Measurements from ENCODE around the gene DUSP7. TPM values are rescaled to one million over a fixed set of nuclear protein-coding genes. Genes with fewer than 3 reads are reported as not detected.
A peak's percentile ranks its signal among the peaks of the same experiment; 100 is the strongest.

Gene DUSP7
- total RNA-seq, 4 donors from 2014 or later, result 14.0 to 39.7 (median 26.3) TPM

DNA sequence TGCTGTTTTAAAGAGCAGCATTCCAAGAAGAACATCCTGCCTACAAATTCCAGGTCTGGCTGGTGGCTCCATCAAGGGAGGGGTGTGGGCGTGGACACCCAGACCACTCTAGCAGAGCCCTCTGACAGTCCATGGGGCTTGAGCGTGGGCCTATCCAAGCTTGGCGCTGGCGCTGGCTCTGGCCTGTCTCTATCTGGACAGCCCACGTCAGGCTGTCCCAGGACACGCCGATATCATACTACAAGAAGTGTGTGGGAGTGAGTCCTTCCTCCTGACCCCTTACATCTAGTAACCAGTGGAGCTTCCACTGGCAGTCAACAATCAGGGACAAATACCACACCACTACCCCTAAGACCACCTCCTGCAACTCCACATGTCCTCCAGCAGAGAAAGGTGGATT is 17.1 kb upstream of the DUSP7 start:
- Histone ChIP-seq H3K27ac (no peak overlapping the region), H3K27me3 (no peaks in the 10 kb centered on the region), H3K4me3 (no peak overlapping the region), H3K36me3 (no peaks in the 10 kb centered on the region), H3K4me1 (peaks cover 19 to 26% of the 10 kb centered on the region in 2 donors), H3K9me3 (no peaks in the 10 kb centered on the region)
- in situ Hi-C loops (cut with MboI; ENCODE audit: low sequenced_read_pairs in 4 of 4) (no loop called here), intact Hi-C loops (cut with DNase I; ENCODE audit: low total_unique reads) (loop anchor here (5.0 kb wide), 1 partner anchor 76 kb away; the partner anchor contains the start of gene RPL29)
- TF ChIP-seq, protein P1, sequence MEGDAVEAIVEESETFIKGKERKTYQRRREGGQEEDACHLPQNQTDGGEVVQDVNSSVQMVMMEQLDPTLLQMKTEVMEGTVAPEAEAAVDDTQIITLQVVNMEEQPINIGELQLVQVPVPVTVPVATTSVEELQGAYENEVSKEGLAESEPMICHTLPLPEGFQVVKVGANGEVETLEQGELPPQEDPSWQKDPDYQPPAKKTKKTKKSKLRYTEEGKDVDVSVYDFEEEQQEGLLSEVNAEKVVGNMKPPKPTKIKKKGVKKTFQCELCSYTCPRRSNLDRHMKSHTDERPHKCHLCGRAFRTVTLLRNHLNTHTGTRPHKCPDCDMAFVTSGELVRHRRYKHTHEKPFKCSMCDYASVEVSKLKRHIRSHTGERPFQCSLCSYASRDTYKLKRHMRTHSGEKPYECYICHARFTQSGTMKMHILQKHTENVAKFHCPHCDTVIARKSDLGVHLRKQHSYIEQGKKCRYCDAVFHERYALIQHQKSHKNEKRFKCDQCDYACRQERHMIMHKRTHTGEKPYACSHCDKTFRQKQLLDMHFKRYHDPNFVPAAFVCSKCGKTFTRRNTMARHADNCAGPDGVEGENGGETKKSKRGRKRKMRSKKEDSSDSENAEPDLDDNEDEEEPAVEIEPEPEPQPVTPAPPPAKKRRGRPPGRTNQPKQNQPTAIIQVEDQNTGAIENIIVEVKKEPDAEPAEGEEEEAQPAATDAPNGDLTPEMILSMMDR (IDR thresholded peaks at IDR 0.05 in 4 of 5, conservative IDR thresholded peaks at IDR 0.05 in 1 of 5), result no peak
- no peak for TF ChIP-seq POLR2A (IDR thresholded peaks at IDR 0.05)
- no peak for DNase-seq
- ATAC-seq, result no peak

DNA sequence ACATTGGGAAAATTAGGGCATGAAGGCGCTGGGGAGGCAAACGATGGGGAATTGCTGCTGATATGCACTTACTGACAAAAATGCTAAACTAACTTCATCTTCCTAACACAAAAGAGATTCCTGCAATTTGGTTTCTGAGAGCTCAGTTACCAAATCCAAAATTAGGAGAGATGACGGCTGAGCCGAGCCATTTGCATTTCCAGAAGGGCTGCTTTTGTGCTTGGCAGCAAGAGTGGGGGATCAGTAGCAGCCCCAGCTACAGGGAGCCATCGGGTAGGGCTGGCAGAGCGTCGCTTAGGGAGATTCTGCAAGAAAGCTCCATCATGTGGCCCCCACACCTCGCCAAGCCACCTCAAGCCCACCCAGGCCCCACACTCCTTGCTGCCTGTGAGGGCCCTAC is 16.1 kb upstream of the DUSP7 start:
- H3K4me1 ChIP-seq, result peaks cover 19 to 26% of the 10 kb centered on the region in 2 donors
- DNase-seq (no peak), ATAC-seq (no peak)
- intact Hi-C loops (cut with DNase I; ENCODE audit: low total_unique reads) (loop anchor here (5.0 kb wide), 1 partner anchor 75 kb away; the partner anchor contains the start of gene RPL29), in situ Hi-C loops (cut with MboI; ENCODE audit: low sequenced_read_pairs in 4 of 4) (no loop called here)
- H3K27me3 ChIP-seq, result no peaks in the 10 kb centered on the region
- H3K9me3 ChIP-seq, result no peaks in the 10 kb centered on the region
- no peaks in the 10 kb centered on the region for H3K36me3 ChIP-seq
- TF ChIP-seq, protein P1 (IDR thresholded peaks at IDR 0.05 in 4 of 5, conservative IDR thresholded peaks at IDR 0.05 in 1 of 5), result no peak
- no peak for TF ChIP-seq POLR2A (IDR thresholded peaks at IDR 0.05)
- H3K4me3 ChIP-seq, result no peak overlapping the region
- H3K27ac ChIP-seq, result no peak overlapping the region

DNA sequence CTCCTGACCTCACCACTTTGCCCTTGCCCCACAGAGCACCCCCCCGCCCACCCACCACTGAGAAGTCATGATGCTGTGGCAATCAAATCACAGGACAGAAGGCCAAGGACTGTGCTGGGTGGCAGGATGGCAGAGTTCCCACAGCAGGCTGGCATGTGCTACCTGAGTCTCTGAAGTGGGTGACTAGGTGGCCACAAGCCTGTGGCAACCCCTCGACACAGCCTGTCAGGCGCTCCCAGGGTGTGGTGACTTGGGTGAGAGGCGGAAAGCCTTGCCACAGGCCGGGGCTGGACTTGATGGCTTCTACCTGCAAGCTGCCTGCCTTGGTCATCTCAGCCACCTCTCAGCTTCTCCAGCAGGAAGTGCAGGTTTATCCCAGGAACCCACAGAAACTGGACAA is 15.6 kb upstream of the DUSP7 start:
- intact Hi-C loops (cut with DNase I; ENCODE audit: low total_unique reads), result loop anchor here (5.0 kb wide), 1 partner anchor 75 kb away; the partner anchor contains the start of gene RPL29
- H3K36me3 ChIP-seq, result no peaks in the 10 kb centered on the region
- no peak for DNase-seq
- H3K4me3 ChIP-seq, result no peak overlapping the region
- no peaks in the 10 kb centered on the region for H3K27me3 ChIP-seq
- in situ Hi-C loops (cut with MboI; ENCODE audit: low sequenced_read_pairs in 4 of 4), result no loop called here
- H3K27ac ChIP-seq, result peak overlapping the region in 3 of 4 donors; percentile 84 to 99 (median 90)
- H3K9me3 ChIP-seq, result no peaks in the 10 kb centered on the region
- no peak for ATAC-seq
- H3K4me1 ChIP-seq, result peaks cover 19 to 26% of the 10 kb centered on the region in 2 donors
- TF ChIP-seq, protein P1 (IDR thresholded peaks at IDR 0.05 in 4 of 5, conservative IDR thresholded peaks at IDR 0.05 in 1 of 5), result no peak
- no peak for TF ChIP-seq POLR2A (IDR thresholded peaks at IDR 0.05)

DNA sequence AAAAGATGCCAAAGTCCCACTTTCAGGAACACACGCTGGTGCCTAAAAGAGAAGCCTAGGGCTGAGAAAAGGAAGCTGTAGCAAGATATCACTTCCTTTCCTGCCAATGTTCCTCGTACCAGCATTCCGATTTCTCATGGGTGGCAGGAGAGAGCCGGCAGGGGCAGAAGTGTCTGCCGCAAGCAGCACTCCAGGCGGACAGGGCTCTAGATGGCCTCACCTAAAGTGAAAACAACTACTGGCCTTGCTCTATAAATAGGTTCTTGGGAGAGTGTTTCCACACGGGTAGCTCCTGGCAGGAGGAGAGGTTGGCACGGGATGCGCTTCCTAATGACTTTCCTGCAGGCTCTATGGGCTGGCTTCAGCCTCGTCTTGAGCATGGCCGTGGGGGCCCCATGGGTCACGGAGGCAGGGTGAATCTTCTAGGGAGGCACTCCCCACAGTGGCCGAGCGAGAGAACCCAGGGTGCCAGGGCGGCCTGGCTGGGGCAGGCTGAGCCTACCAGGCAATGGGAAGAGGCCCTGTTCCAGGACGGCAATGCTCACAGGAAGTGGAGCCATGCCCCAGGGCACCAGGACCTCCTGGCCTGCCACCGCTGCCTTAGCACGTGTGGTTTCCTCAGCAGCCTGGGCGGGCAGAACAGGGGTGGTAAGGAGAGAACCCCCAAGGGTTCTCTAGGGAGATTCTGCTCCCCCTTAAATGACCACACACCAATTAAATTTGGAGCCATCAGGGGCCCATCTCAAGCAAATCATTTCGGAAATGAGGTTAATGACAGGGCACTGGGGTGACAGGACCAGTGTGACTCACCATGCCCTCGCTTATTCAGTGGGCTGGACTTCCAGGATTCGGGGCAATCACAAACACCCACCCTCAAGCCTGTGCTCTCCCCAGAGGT is 14.6 kb upstream of the DUSP7 start:
- peak; percentile 57 for TF ChIP-seq POLR2A (IDR thresholded peaks at IDR 0.05)
- TF ChIP-seq, protein P1 (IDR thresholded peaks at IDR 0.05 in 4 of 5, conservative IDR thresholded peaks at IDR 0.05 in 1 of 5), result peak in 3 of 5 experiments; percentile 14 to 29 (median 25)
- Histone ChIP-seq H3K27ac (peak overlapping the region; percentile 84 to 99 (median 92)), H3K4me1 (peaks cover 19 to 27% of the 10 kb centered on the region in 2 donors), H3K9me3 (no peaks in the 10 kb centered on the region), H3K36me3 (no peaks in the 10 kb centered on the region), H3K27me3 (no peaks in the 10 kb centered on the region), H3K4me3 (peak overlapping the region in 1 of 4 donors; percentile 19)
- ATAC-seq (peak; percentile 98), DNase-seq (peak; percentile 72 to 90)
- in situ Hi-C loops (cut with MboI; ENCODE audit: low sequenced_read_pairs in 4 of 4) (no loop called here), intact Hi-C loops (cut with DNase I; ENCODE audit: low total_unique reads) (loop anchor here (1.0 to 5.0 kb wide), 3 partner anchors 14 to 74 kb away; partner anchors contain the start of gene RPL29)
